Activated CD8-positive, alpha-beta memory T cell treated with anti-CD3 and anti-CD28 coated beads, Interleukin-2, amount 50 U/mL, for 48 hours (primary cell): Measurements from ENCODE around the gene MYO15B.
"Not testable (repeated sequence)": the region's sequence is repeated elsewhere in the genome, so short reads cannot be mapped to it uniquely, and the experiment has no call there.

Experiments used
- DNase-seq: peaks from one replicate; pipeline ENCODE4 v3.0.0-alpha.2; 2020

Gene MYO15B

GRCh38 chr17:75576661-75577060 is 10.9 kb upstream of the MYO15B start:
- DNase-seq = no peak

GRCh38 chr17:75581121-75581725 is 6.4 kb upstream of the MYO15B start:
- DNase-seq = peak; percentile 78

DNA sequence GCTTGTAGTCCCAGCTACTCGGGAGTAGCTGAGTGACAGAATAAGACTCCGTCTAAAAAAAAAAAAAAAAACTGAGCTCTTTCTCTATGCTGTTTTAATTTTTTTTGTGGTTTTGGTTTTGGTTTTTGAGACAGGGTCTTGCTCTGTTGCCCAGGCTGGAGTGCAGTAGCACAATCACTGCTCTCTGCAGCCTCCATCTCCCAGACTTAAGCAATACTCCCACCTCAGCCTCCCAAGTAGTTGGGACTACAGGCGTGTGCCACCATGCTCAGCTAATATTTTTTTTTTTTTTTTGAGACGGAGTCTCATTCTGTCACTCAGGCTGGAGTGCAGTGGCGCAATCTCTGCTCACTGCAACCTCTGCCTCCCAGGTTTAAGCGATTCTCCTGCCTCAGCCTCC is 4.4 kb upstream of the MYO15B start:
- DNase-seq = not testable (repeated sequence)

GRCh38 chr17:75584849-75585175 is 2.8 kb upstream of the MYO15B start:
- DNase-seq = no peak

DNA sequence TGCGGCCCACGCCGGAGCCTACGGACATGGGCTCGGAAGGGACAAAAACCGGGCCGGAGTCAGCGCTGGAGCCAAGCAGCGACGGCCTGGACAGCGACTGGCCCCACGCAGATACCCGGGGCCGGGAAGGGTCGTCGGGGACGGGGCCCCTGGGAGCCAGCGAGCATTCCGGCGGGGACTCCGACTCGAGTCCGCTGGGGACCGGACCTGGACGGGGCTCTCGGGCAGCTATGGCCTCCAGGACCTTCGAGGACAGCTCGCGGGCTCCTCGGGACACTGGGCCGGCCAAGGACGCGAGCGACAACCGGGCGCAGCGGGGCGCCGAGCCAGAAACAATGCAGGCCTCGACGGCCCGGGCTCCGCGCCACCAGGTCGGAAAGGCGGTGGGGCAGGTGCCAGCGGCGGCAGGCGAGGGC is 1.0 kb downstream of the MYO15B start:
- no peak for DNase-seq

DNA sequence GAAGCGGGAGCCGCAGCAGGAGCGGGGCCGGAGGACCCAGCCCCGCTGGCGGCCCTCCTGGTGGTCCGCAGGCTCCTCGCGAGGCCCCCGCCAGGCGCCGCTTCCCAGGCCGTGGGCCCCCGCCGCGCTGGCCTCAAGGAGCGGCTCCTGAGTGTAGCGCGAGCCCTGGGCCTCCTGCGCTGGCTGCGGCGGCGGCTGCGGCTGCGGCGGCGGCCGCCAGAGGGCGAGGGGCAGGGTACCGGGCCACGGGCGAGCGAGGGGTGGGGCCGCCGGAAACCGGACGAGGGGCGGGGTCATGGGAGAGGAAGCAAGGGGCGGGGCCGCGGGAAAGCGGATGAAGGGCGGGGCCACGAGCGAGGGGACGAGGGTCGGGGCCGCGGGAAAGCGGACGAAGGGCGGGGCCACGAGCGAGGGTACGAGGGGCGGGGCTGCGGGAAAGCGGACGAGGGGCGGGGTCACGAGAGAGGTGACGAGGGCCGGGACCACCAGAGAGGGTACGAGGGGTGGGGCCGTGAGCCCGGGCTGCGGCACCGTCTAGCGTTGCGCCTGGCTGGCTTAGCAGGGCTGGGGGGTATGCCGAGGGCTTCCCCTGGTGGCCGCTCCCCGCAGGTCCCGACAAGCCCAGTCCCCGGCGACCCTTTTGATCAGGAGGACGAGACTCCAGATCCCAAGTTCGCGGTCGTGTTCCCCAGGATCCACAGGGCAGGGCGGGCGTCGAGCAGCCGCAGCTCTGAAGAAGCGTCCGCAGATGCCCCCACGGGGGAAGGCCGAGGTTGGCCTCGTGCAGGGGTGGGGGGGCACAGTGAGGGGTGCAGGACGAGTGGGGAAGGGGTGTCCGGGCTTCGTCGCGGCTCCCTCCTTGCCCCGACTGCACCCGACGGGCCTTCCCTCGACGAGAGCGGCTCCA is 1.7 kb downstream of the MYO15B start:
- DNase-seq = peak; percentile 99

DNA sequence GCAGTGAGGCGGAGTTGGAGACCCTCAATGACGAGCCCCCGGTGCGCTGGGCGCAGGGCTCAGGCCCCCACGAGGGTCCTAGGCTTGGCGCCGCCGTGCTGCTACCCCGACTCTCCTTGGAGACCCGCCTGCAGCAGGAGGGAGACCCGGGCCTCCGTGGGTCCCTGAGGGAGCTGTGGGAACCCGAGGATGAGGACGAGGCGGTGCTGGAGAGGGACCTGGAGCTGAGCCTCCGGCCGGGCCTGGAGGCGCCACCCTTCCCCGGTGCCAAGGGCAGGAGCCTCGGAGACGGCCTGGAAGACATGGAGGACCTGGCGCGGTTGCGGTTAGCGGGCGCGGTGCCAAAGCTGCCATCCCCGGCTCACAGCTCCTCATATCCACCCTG is 2.3 kb downstream of the MYO15B start:
- no peak for DNase-seq

GRCh38 chr17:75590314-75590761 is 2.7 kb downstream of the MYO15B start:
- DNase-seq = no peak

DNA sequence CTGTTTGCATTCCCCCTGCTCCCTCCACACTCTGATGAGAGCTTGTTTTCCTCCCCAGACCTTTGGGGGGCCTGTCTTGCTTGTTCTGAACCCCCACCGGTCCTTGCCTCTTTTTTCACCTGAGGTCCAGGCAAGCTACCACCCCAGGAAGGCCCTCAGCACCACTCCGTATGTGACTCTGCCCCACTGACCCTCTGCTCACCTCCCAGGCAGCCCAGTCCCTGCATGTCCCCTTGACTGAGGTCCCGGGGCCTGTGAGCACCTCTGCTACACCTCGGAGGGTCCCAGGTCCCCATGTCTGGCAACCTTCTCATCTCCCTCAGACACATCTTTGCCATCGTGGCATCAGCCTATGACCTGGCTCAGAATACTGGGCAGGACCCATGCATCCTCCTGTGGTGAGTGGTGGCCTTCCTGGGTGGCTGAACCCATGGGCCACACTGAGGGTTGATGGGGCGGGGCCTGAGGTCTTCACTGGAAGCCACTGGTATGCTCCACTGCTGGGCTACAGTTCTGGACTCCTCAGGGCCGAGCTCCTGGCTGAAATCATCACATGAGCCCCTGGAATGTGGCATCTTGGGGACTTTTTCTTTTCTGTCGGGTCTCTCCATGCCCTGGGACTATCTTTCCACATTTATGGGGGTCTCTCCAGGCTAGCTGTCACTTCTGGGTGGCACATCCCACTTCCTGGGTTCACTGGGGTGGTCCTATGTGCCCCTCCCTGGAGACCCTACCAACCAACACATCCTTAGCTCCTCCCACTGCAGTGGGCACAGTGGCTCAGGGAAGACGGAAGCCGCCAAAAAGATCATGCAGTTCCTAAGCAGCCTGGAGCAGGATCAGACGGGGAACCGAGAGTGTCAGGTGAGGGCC is 3.5 kb downstream of the MYO15B start:
- DNase-seq = no peak

DNA sequence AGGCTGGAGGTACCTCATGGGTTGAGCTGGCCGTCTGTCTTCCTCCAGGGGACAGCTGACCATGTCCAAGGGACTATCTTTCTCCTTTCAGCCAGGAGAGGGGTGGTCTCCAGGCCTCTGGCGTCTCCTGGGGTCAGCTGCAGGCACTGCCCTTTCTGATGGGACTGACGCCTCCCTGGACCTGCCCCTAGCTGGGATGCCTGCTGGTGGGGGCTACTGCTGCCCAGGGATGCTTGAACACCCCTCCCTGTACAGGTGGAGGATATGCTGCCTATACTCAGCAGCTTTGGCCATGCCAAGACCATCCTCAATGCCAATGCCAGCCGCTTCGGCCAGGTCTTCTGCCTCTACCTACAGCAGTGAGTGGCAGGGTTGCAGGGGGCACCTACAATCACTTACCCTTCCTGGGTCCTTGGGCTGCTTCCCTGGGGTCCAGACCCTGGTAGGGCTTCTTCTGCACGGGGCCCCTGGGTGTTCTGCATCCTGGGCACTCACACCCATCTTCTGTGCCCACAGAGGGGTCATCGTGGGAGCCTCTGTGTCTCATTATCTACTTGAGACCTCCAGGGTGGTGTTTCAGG is 4.2 kb downstream of the MYO15B start:
- no peak for DNase-seq

DNA sequence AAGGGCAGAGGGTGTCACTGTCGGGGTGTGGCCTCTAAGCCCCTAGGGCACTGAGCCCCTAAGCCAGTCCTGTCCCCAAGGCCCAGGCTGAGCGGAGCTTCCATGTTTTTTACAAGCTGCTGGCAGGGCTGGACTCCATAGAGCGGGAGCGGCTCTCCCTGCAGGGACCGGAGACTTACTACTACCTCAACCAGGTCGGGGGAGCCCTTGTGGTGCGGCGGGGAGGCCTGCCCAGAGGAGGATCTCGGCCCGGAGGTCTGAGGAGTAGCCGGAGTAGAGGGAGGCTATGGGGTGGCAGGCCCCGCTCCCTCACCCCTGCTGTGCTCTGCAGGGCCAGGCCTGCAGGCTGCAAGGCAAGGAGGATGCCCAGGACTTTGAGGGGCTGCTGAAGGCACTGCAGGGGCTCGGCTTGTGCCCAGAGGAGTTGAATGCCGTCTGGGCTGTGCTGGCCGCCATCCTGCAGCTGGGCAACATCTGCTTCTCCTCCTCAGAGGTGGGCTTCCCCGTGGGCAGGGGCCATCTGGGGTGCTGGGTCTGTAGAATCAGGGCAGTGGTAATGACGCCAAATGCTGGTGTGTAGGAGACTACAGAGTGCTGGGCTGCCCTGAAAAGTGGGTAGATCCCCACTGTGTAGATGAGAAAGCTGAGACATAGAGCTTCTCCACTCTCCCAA is 4.9 kb downstream of the MYO15B start:
- no peak for DNase-seq

- not testable (repeated sequence) for DNase-seq
Observed at GRCh38 chr17:75593430-75593829, 5.8 kb downstream of the MYO15B start.

- no peak for DNase-seq
Observed at GRCh38 chr17:75594499-75595283, 7.1 kb downstream of the MYO15B start.

- no peak for DNase-seq
Observed at GRCh38 chr17:75595284-75595919, 7.8 kb downstream of the MYO15B start.

DNA sequence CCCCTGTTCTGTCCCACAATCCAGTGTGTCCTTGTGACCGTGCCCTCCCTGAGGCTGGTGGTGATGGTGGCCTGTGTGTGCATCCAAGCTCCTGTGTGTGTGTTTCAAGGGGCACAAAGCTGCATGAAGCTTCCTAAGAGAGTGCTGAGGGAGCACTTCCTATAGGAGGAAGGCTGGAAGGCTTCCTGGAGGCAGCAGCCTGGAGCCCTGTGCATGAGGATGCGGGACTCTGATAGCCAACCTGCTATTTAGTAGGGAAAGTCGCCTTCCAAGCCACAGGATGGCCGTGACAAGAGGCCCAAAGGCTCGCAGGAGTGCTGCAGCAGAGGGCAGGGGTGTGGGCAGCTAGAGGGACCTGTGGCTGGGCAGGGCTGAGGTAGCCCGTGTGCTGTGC is 8.3 kb downstream of the MYO15B start:
- DNase-seq = no peak

- DNase-seq = no peak
Observed at GRCh38 chr17:75596320-75597087, 8.9 kb downstream of the MYO15B start.

GRCh38 chr17:75601057-75601987 is 13.7 kb downstream of the MYO15B start:
- peak; percentile 88 for DNase-seq

GRCh38 chr17:75602644-75603043 is 15.0 kb downstream of the MYO15B start:
- no peak for DNase-seq

DNA sequence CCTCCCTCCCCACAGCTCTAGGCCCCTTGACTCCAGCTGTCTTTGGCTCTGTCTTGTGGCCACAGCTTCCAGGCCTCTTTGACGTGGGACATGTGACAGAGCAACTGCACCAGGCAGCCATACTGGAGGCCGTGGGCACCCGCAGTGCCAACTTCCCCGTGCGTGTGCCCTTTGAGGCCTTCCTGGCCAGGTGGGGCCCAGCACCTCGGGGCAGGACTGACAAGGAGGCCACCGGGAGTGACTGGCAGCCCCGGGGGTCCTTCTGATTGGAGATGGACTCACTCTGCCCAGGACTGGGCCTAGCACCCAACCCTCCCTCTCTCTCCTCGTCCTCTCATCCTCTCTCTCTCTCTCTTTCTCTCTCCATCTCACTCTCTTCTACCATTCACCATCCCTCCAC is 15.5 kb downstream of the MYO15B start:
- no peak for DNase-seq
